Chondrocyte (in vitro differentiated cells): ENCODE measurements around the gene HPSE2. TPM values are rescaled to one million over a fixed set of nuclear protein-coding genes. Genes with fewer than 3 reads are reported as not detected.

Experiments
- DNase-seq: peaks from one replicate; pipeline ENCODE4 v3.0.0; 2021; ENCODE audit warnings: mixed read lengths, low spot score
- H3K27ac Mint-ChIP-seq: one replicate; pipeline ENCODE4 v1.8.0; 2021; ENCODE audit warnings: mild to moderate bottlenecking, moderate library complexity, mixed read lengths; ENCODE audit not compliant: unreplicated experiment
- H3K27me3 Mint-ChIP-seq: 2 replicates; pipeline ENCODE4 v1.8.0; 2021; ENCODE audit warnings: low read depth, mixed read lengths
- H3K36me3 Mint-ChIP-seq: 2 replicates; pipeline ENCODE4 v1.8.0; 2021; ENCODE audit warnings: low read depth, mixed read lengths
- H3K4me1 Mint-ChIP-seq: 2 replicates; pipeline ENCODE4 v1.8.0; 2021; ENCODE audit warnings: low read depth, mild to moderate bottlenecking, mixed read lengths
- H3K4me3 Mint-ChIP-seq: one replicate; pipeline ENCODE4 v1.8.0; 2021; ENCODE audit warnings: mild to moderate bottlenecking, moderate library complexity, mixed read lengths; ENCODE audit not compliant: unreplicated experiment
- H3K9me3 Mint-ChIP-seq: 2 replicates; pipeline ENCODE4 v1.8.0; 2021; ENCODE audit warnings: low read depth, mixed read lengths
- CTCF ChIP-seq: fragments of 200-600 bp; sonication (generic); IDR thresholded peaks from 2 replicates; pipeline ENCODE4 v1.5.0; 2021; ENCODE audit warnings: antibody characterized with exemption, mild to moderate bottlenecking, moderate library complexity
- total RNA-seq: library from RNA; stranded (reverse); gene quantifications from 3 replicates; pipeline ENCODE4 v1.2.1, GENCODE V29; 2021

HPSE2 gene
- total RNA-seq, 1 donor from 2014 or later = not detected

- no peaks in the 10 kb centered on the region for H3K36me3 Mint-ChIP-seq
- H3K27ac Mint-ChIP-seq = no peak overlapping the region
- no peaks in the 10 kb centered on the region for H3K4me1 Mint-ChIP-seq
- no peak overlapping the region for H3K4me3 Mint-ChIP-seq
- no peaks in the 10 kb centered on the region for H3K27me3 Mint-ChIP-seq
- no peak for TF ChIP-seq CTCF
- peaks cover 10% of the 10 kb centered on the region for H3K9me3 Mint-ChIP-seq
- no peak for DNase-seq
These were observed 285.5 kb downstream of the HPSE2 start for GRCh38 chr10:98950106-98950505.

GRCh38 chr10:98949306-98949705 lies 286.3 kb downstream of the HPSE2 start:
- H3K27me3 Mint-ChIP-seq = peaks cover 2% of the 10 kb centered on the region
- no peak for TF ChIP-seq CTCF
- no peaks in the 10 kb centered on the region for H3K36me3 Mint-ChIP-seq
- no peak overlapping the region for H3K27ac Mint-ChIP-seq
- H3K9me3 Mint-ChIP-seq = peaks cover 10% of the 10 kb centered on the region
- no peaks in the 10 kb centered on the region for H3K4me1 Mint-ChIP-seq
- no peak overlapping the region for H3K4me3 Mint-ChIP-seq
- no peak for DNase-seq

GRCh38 chr10:98943681-98944080 lies 292.0 kb downstream of the HPSE2 start:
- peaks cover 2% of the 10 kb centered on the region for H3K27me3 Mint-ChIP-seq
- DNase-seq = no peak
- no peak overlapping the region for H3K27ac Mint-ChIP-seq
- no peak overlapping the region for H3K4me3 Mint-ChIP-seq
- no peak for TF ChIP-seq CTCF
- H3K36me3 Mint-ChIP-seq = no peaks in the 10 kb centered on the region
- H3K9me3 Mint-ChIP-seq = peaks cover 10% of the 10 kb centered on the region
- H3K4me1 Mint-ChIP-seq = no peaks in the 10 kb centered on the region

GRCh38 chr10:98929709-98930108 lies 305.9 kb downstream of the HPSE2 start:
- Mint-ChIP-seq H3K27ac (no peak overlapping the region), H3K36me3 (no peaks in the 10 kb centered on the region), H3K4me3 (no peak overlapping the region), H3K9me3 (peaks cover 23% of the 10 kb centered on the region), H3K4me1 (no peaks in the 10 kb centered on the region), H3K27me3 (no peaks in the 10 kb centered on the region)
- no peak for DNase-seq
- no peak for TF ChIP-seq CTCF

- no peak for TF ChIP-seq CTCF
- Mint-ChIP-seq H3K4me1 (no peaks in the 10 kb centered on the region), H3K4me3 (no peak overlapping the region), H3K27me3 (no peaks in the 10 kb centered on the region), H3K36me3 (no peaks in the 10 kb centered on the region), H3K9me3 (peaks cover 2% of the 10 kb centered on the region), H3K27ac (no peak overlapping the region)
- DNase-seq = no peak
These were observed 310.0 kb downstream of the HPSE2 start for GRCh38 chr10:98925651-98926050.
